Endothelial cell of umbilical vein (primary cell): ENCODE results near the gene FAR1. TPM values are rescaled to one million over a fixed set of nuclear protein-coding genes. Genes with fewer than 3 reads are reported as not detected.

Experiments
- BruUV-seq: library from RNA; stranded (reverse); fragments of 400-500 nt; replicated peaks from 2 replicates; lab custom pipeline; 2021; lab: Mats Ljungman, UMichigan
- CTCF ChIA-PET: fragments of 300-600, 350-600 bp; sonication (Branson Sonifier 250); formaldehyde crosslinking; loops from one replicate; lab custom pipeline; 2021; ENCODE audit warnings: antibody characterized with exemption, inconsistent platforms; lab: Charles Lee
- POLR2A ChIA-PET: fragments of 300-600, 350-600 bp; sonication (Branson Sonifier 250); formaldehyde crosslinking; loops from one replicate; lab custom pipeline; 2021; ENCODE audit warnings: antibody characterized with exemption, inconsistent platforms; lab: Charles Lee
- DNase-seq: peaks from one replicate; pipeline ENCODE4 v3.0.0-alpha.2; 2011; ENCODE audit warnings: low read depth, low spot score
- FAIRE-seq: peaks from 2 replicates; lab custom pipeline; 2011; peaks lifted over from hg19 to GRCh38; lab: Jason Lieb, UNC
- H2AFZ ChIP-seq: 2 replicates; pipeline ENCODE4 v1.6.0; 2012; ENCODE audit warnings: low read depth, low read length, control low read depth, inconsistent platforms
- H3K27ac ChIP-seq: 2 replicates; pipeline ENCODE4 v1.5.1; 2011; ENCODE audit warnings: low read depth, mild to moderate bottlenecking, control low read depth, low read length, moderate library complexity; ENCODE audit not compliant: insufficient read depth
- H3K27me3 ChIP-seq, 2 experiments: 2 replicates each; pipeline versions ENCODE4 v1.6.0 to v1.6.1; 2011; ENCODE audit warnings: low read length in 2 of 2, mixed read lengths in 1 of 2; ENCODE audit not compliant: control insufficient read depth in 2 of 2, insufficient read depth in 2 of 2
- H3K36me3 ChIP-seq, 2 experiments: 2 replicates in 1 of 2; 3 replicates in 1 of 2; pipeline ENCODE4 v1.5.1; 2011; ENCODE audit warnings: low read length in 2 of 2, mild to moderate bottlenecking in 1 of 2, moderate library complexity in 1 of 2; ENCODE audit not compliant: control insufficient read depth in 2 of 2, insufficient read depth in 2 of 2; ENCODE audit errors: extremely low read depth in 1 of 2
- H3K4me1 ChIP-seq: 3 replicates; pipeline ENCODE4 v1.5.1; 2011; ENCODE audit warnings: mild to moderate bottlenecking, low read length; ENCODE audit not compliant: control insufficient read depth, insufficient read depth; ENCODE audit errors: extremely low read depth
- H3K4me2 ChIP-seq: 2 replicates; pipeline ENCODE4 v1.6.1; 2011; ENCODE audit warnings: low read length, control low read depth, mixed read lengths; ENCODE audit not compliant: insufficient read depth
- H3K4me3 ChIP-seq, 3 experiments: fragments of 200-600 bp in 1 of 3; sonication (generic), shearing (Covaris generic) in 1 of 3; replicated peaks in 1 of 3; 2 replicates each; pipeline ENCODE4 v1.5.1; 2011 to 2016; ENCODE audit warnings: control low read depth in 3 of 3, low read length in 3 of 3, mild to moderate bottlenecking in 2 of 3, inconsistent platforms in 1 of 3, low read depth in 1 of 3, moderate library complexity in 1 of 3; ENCODE audit not compliant: insufficient read depth in 1 of 3
- H3K79me2 ChIP-seq: 2 replicates; pipeline ENCODE4 v1.6.0; 2012; ENCODE audit warnings: low read length, inconsistent platforms; ENCODE audit not compliant: control insufficient read depth, insufficient read depth
- H3K9ac ChIP-seq: replicated peaks from 2 replicates; pipeline ENCODE3; 2011; ENCODE audit warnings: low read length, control low read depth; ENCODE audit not compliant: insufficient read depth; ENCODE audit errors: extremely low read depth
- H3K9me1 ChIP-seq: replicated peaks from 3 replicates; pipeline ENCODE4 v1.6.0; 2011; ENCODE audit warnings: mild to moderate bottlenecking, low read length; ENCODE audit not compliant: control insufficient read depth, insufficient read depth; ENCODE audit errors: extremely low read depth
- H3K9me3 ChIP-seq: replicated peaks from 2 replicates; pipeline ENCODE4 v1.5.1; 2012; ENCODE audit warnings: low read length, inconsistent platforms; ENCODE audit not compliant: control insufficient read depth, insufficient read depth
- H4K20me1 ChIP-seq: replicated peaks from 2 replicates; pipeline ENCODE3; 2011; ENCODE audit warnings: mild to moderate bottlenecking, low read length; ENCODE audit not compliant: control insufficient read depth, insufficient read depth; ENCODE audit errors: extremely low read depth
- CTCF ChIP-seq, 2 donors: IDR thresholded peaks; 1 replicate in 1 of 2; 2 replicates in 1 of 2; pipeline ENCODE4 v1.5.1; 2011; ENCODE audit warnings: low read length in 2 of 2, mild to moderate bottlenecking in 2 of 2, moderate library complexity in 2 of 2, control low read depth in 1 of 2, inconsistent platforms in 1 of 2, low read depth in 1 of 2; ENCODE audit not compliant: insufficient read depth in 1 of 2; ENCODE audit errors: extremely low read depth in 1 of 2
- EZH2 ChIP-seq: IDR thresholded peaks from 2 replicates; pipeline ENCODE4 v1.6.1; 2012; ENCODE audit warnings: borderline replicate concordance, low read depth, mild to moderate bottlenecking, moderate library complexity, low read length, inconsistent platforms; ENCODE audit not compliant: severe bottlenecking
- FOS ChIP-seq: IDR thresholded peaks from 2 replicates; pipeline ENCODE4 v1.6.1; 2011; ENCODE audit warnings: mild to moderate bottlenecking, low read length, moderate library complexity, borderline replicate concordance; ENCODE audit not compliant: insufficient read depth
- GATA2 ChIP-seq: IDR thresholded peaks from 2 replicates; pipeline ENCODE4 v1.7.0; 2011; ENCODE audit warnings: low read depth, mild to moderate bottlenecking, moderate library complexity, mixed read lengths, low read length; ENCODE audit not compliant: insufficient read length, insufficient read depth
- JUN ChIP-seq: IDR thresholded peaks from 2 replicates; pipeline ENCODE4 v1.6.1; 2011; ENCODE audit warnings: borderline replicate concordance, low read depth; ENCODE audit not compliant: insufficient read length, insufficient read depth
- MAX ChIP-seq: IDR thresholded peaks from 2 replicates; pipeline ENCODE4 v1.6.1; 2011; ENCODE audit not compliant: insufficient read depth, insufficient read length
- MYC ChIP-seq: IDR thresholded peaks from one replicate; pipeline ENCODE4 v1.6.1; 2011; ENCODE audit warnings: mild to moderate bottlenecking, low read depth, low read length
- POLR2A ChIP-seq: IDR thresholded peaks from 2 replicates; pipeline ENCODE4 v1.6.1; 2012; ENCODE audit warnings: low read depth, mild to moderate bottlenecking, control low read depth, low read length
- POLR2AphosphoS5 ChIP-seq: IDR thresholded peaks from 2 replicates; pipeline ENCODE4 v1.6.1; 2012; ENCODE audit warnings: low read depth, mild to moderate bottlenecking, control low read depth, low read length, moderate library complexity; ENCODE audit not compliant: insufficient read depth
- dilution Hi-C: fragments of 300-500 bp; cut with MboI; formaldehyde crosslinking; loops from one replicate; pipeline ENCODE4 v1.15.0; 2019; ENCODE audit warnings: low sequenced_read_pairs; ENCODE audit not compliant: extremely low pct_ligation_motif_present
- intact Hi-C: fragments of 100-400 bp; cut with micrococcal nuclease; formaldehyde crosslinking; loops from one replicate; pipeline ENCODE4 v1.10.0; 2022
- polyA plus RNA-seq, 4 experiments: library from polyadenylated mRNA; depleted of rRNA in 3 of 4; stranded (reverse) in 3 of 4; unstranded in 1 of 4; fragments of >200 nt; gene quantifications; 2 replicates each; pipeline versions ENCODE4 v1.2.1 to v1.2.3, GENCODE V29; 2011 to 2012; ENCODE audit warnings: missing spikeins in 1 of 4
- total RNA-seq: library from RNA; stranded (reverse); gene quantifications from 2 replicates; pipeline ENCODE4 v1.2.3, GENCODE V29; 2021

The FAR1 gene
- total and polyA plus RNA-seq, 2 donors (not counting 3 experiments of a cell fraction or from before 2014, with no cell fraction given) = 29.5 to 76.4 TPM

GRCh38 chr11:13629779-13630178 is 38.7 kb upstream of the FAR1 start:
- intact Hi-C loops = no loop called here
- Histone ChIP-seq H3K36me3 (no peaks in the 10 kb centered on the region), H2AFZ (no peak overlapping the region), H3K27me3 (peaks cover 0 to 5% of the 10 kb centered on the region in 2 experiments), H3K27ac (no peak overlapping the region), H3K9me1 (no peaks in the 10 kb centered on the region), H4K20me1 (no peaks in the 10 kb centered on the region), H3K4me3 (no peak overlapping the region), H3K9ac (no peak overlapping the region), H3K4me1 (no peaks in the 10 kb centered on the region), H3K9me3 (no peaks in the 10 kb centered on the region), H3K4me2 (no peak overlapping the region), H3K79me2 (no peaks in the 10 kb centered on the region)
- BruUV-seq = no TSS peak
- DNase-seq (no peak), FAIRE-seq (no peak)
- dilution Hi-C loops = no loop called here
- CTCF ChIA-PET = no interaction called here
- no peak for TF ChIP-seq JUN
- no peak for TF ChIP-seq GATA2
- no peak for TF ChIP-seq FOS
- TF ChIP-seq CTCF (IDR thresholded peaks at IDR 0.05; ENCODE audit: extremely low read depth in 1 of 2, insufficient read depth in 1 of 2, low read depth in 1 of 2, low read length in 2 of 2) = no peak
- TF ChIP-seq MAX = no peak
- no peak for TF ChIP-seq MYC
- no peak for TF ChIP-seq EZH2
- TF ChIP-seq POLR2A = no peak
- TF ChIP-seq POLR2AphosphoS5 = no peak
- POLR2A ChIA-PET = no interaction called here
